Measurements from ENCODE around the gene TLDC2. TPM values are rescaled to one million over a fixed set of nuclear protein-coding genes. Genes with fewer than 3 reads are reported as not detected.
A peak's percentile ranks its signal among the peaks of the same experiment; 100 is the strongest.

The TLDC2 gene
- total and polyA plus RNA-seq, 2 of the 8 experiments (the other 6 are each of a cell fraction or from before 2014, with no cell fraction given) = 0.29 to 0.34 TPM

DNA sequence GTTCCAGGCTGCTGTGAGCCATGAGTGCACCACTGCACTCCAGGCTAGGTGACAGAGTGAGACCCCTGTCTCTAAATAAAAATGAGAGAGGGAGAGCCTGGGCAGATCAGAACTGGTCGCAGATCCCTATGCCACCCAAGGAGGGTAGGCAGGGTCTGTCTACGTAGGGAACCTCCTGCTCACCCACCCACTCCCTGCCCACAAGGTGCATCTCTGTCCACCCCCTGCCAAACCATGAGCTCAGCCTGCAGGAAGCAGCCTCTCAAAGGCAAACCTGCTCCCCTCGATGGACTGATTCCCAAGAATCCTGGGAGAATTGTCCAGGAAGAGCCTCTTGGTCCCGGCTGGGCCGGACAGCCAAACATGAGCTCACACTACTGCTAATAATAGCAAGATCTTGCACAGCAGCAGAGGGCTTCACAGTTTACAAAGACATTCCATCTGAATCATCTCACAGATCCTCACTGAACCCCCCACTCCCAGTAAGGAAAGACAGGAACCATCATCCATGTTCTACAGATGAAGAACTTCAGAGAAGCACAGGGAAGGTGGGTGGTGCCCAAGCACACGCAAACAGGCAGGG, 27.8 kb upstream of the TLDC2 start:
- ChIA-PET CTCF (ENCODE audit: partially characterized antibody) (interaction anchor here (0.6 to 5.6 kb wide), 8 partner anchors 10 to 155 kb away, joined by 3 to 45 read pairs (median 8); a partner anchor contains a TSS), POLR2A (ENCODE audit: partially characterized antibody) (interaction anchor here (1.1 to 8.6 kb wide), 5 partner anchors 9 to 172 kb away, joined by 3 to 54 read pairs (median 4); no protein-coding TSS in a partner anchor)
- Histone ChIP-seq H3K27me3 (replicated peaks in 1 of 4; ENCODE audit: control insufficient read depth in 3 of 4, extremely low read depth in 1 of 4, insufficient read depth in 3 of 4, low read length in 3 of 4) (no peaks in the 10 kb centered on the region), H2BK5ac (ENCODE audit: low read depth, low read length) (no peak overlapping the region), H3K9me3 (ENCODE audit: insufficient read depth in 2 of 2, low read depth in 1 of 2, low read length in 1 of 2) (peaks cover 3 to 4% of the 10 kb centered on the region in 2 experiments; a peak in 3 of 4 replicates), H3K4me3 (ENCODE audit: extremely low read depth in 1 of 4, insufficient read depth in 2 of 4, low read depth in 3 of 4, low read length in 4 of 4) (no peak overlapping the region), H4K5ac (ENCODE audit: insufficient read length, low read depth, low read length) (no peak overlapping the region), H3K79me2 (ENCODE audit: control insufficient read depth in 1 of 2, insufficient read depth in 2 of 2, low read length in 2 of 2) (peaks cover 0 to 7% of the 10 kb centered on the region in 2 experiments; a peak in 2 of 4 replicates), H4K20me1 (replicated peaks in 1 of 2; ENCODE audit: control insufficient read depth in 1 of 2, insufficient read depth in 2 of 2, low read length in 2 of 2) (peaks cover 0 to 7% of the 10 kb centered on the region in 2 experiments), H2AFZ (ENCODE audit: low read length) (no peak overlapping the region), H3K56ac (replicated peaks; ENCODE audit: insufficient read length, low read depth, low read length) (no peak overlapping the region), H2BK20ac (ENCODE audit: low read length) (no peak overlapping the region), H3K9ac (replicated peaks in 1 of 4; ENCODE audit: extremely low read depth in 1 of 4, low read depth in 3 of 4, low read length in 3 of 4) (no peak overlapping the region; a peak in 1 of 7 replicates), H3K79me1 (ENCODE audit: low read depth, low read length) (peaks cover 2% of the 10 kb centered on the region; the same call in 1 of the 2 replicates), H3K36me3 (ENCODE audit: control insufficient read depth in 2 of 4, insufficient read depth in 4 of 4, low read length in 3 of 4) (peaks cover 0 to under 1% (median 0%) of the 10 kb centered on the region in 4 experiments; a peak in 2 of 8 replicates), H3K4me1 (replicated peaks in 1 of 4; ENCODE audit: control insufficient read depth in 3 of 4, insufficient read depth in 4 of 4, low read length in 3 of 4) (peaks cover 0 to 3% (median under 1%) of the 10 kb centered on the region in 4 experiments; a peak in 1 of 7 replicates), H3K4ac (replicated peaks; ENCODE audit: insufficient read length, low read depth, low read length) (no peak overlapping the region), H2BK120ac (replicated peaks; ENCODE audit: low read depth, low read length) (no peak overlapping the region), H3K23me2 (ENCODE audit: low read depth, low read length) (0 out of 2 replicates have a peak, but pooled peaks cover 2% of the 10 kb centered on the region), H4K8ac (ENCODE audit: extremely low read depth, insufficient read depth, low read length) (no peak overlapping the region; the same call in 1 of the 2 replicates), H2AK5ac (ENCODE audit: low read depth, low read length) (no peak overlapping the region), H3K23ac (ENCODE audit: insufficient read length) (no peak overlapping the region), H3K14ac (ENCODE audit: insufficient read length) (no peak overlapping the region), H3K18ac (ENCODE audit: extremely low read depth, low read length) (no peak overlapping the region), H3K4me2 (ENCODE audit: insufficient read depth in 1 of 2, low read depth in 2 of 2, low read length in 2 of 2) (no peak overlapping the region), H4K91ac (replicated peaks; ENCODE audit: insufficient read length, low read length) (no peak overlapping the region), H2BK15ac (ENCODE audit: low read length) (no peak overlapping the region), H3K27ac (ENCODE audit: low read depth, low read length) (no peak overlapping the region), H2BK12ac (ENCODE audit: low read depth, low read length) (0 out of 2 replicates have a peak overlapping the region, but pooled peaks have one; percentile 50)
- 89% methylated on average over 6 of the region's 6 CpGs; no CpG with 5 or more reads in 1 of the 2 experiments for WGBS, 2 experiments (ENCODE audit: extremely low coverage in 1 of 2, insufficient coverage in 1 of 2, insufficient read length in 1 of 2, insufficient replicate concordance in 2 of 2, low coverage in 1 of 2, low lambda C conversion rate in 2 of 2, missing lambda C conversion rate in 1 of 2)
- FAIRE-seq = no peak
- DNase-seq (ENCODE audit: low read depth in 1 of 2, low spot score in 2 of 2) = no peak
- TF ChIP-seq TAF7 (optimal IDR thresholded peaks at IDR 0.05; ENCODE audit: borderline replicate concordance, low read depth, low read length) (no peak), EP300 (IDR thresholded peaks at IDR 0.05; ENCODE audit: borderline replicate concordance in 1 of 2, low read depth in 2 of 2, low read length in 2 of 2) (no peak), CBX5 (IDR thresholded peaks at IDR 0.05; ENCODE audit: low read depth, low read length) (no peak), POLR2AphosphoS5 (IDR thresholded peaks at IDR 0.05; ENCODE audit: low read depth, low read length) (no peak), YY1 (IDR thresholded peaks at IDR 0.05; ENCODE audit: low read depth, low read length) (no peak), ASH2L (IDR thresholded peaks at IDR 0.05; ENCODE audit: low read length) (no peak), MAFK (IDR thresholded peaks at IDR 0.05; ENCODE audit: low read depth, low read length) (no peak), KDM1A (IDR thresholded peaks at IDR 0.05; ENCODE audit: borderline replicate concordance, low read length) (no peak), EGR1 (IDR thresholded peaks at IDR 0.05; ENCODE audit: borderline replicate concordance, low read depth, low read length) (no peak), TEAD4 (IDR thresholded peaks at IDR 0.05; ENCODE audit: low read depth, low read length) (no peak), JUND (IDR thresholded peaks at IDR 0.05; ENCODE audit: low read length) (no peak), HDAC6 (IDR thresholded peaks at IDR 0.05; ENCODE audit: low read depth, low read length) (no peak), CHD1 (IDR thresholded peaks at IDR 0.05; ENCODE audit: low read depth, low read length) (no peak)

All from H1 (cell line).